ENCODE measurements around the gene PSMD12.
"Not testable (repeated sequence)": the region's sequence is repeated elsewhere in the genome, so short reads cannot be mapped to it uniquely, and the experiment has no call there.

Gene PSMD12

DNA sequence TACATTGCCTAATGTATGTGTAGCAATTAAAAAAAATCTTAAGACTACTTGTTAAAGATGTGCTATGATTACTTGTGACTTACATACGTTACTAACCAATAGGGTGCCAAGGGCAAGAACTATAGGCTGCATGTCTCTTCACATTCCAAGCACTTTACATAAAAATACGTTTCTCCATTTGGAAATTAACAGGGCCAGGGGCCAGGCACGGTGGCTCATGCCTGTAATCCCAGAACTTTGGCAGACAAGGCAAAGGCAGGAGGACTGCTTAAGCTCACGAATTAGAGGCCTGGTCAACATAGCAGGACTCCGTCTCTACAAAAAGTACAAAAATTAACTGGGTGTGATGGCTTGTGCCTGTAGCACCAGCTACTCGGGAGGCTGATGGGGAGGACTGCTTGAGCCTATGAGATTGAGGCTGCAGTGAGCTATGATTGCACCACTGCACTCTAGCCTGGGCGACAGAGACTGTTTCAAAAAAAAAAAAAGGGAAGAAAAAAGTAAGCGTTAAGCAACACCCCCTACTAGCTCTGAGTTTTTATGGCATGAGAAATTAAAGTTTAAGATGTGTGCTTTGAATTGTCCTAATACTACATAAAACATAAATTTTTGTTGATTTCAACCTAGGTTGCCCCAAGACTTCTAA is 12.3 kb downstream of the PSMD12 start:
- DNase-seq (ENCODE audit: low spot score) = no peak

- DNase-seq (ENCODE audit: low spot score) = no peak
These were observed 13.2 kb downstream of the PSMD12 start for GRCh38 chr17:67353161-67353560.

DNA sequence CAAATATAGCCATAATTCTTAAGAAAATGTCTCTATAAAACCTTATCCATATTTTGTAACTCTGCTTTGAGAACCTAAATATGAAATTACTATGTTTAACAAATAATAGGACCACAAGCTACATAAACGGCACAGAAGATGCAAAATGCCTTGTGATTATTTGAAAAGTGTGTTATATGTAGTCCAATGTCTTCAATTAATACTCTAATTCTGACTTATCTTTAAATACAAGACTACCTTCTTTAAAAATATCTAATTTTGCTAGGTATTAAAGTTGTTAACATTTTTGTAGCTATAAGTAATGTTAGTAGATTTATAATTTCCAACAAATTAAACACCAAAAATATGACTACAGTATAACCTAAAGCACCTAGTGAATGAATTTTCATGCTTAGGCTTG is 17.0 kb downstream of the PSMD12 start:
- no peak for DNase-seq (ENCODE audit: low spot score)

GRCh38 chr17:67347826-67348225 is 18.6 kb downstream of the PSMD12 start:
- no peak for DNase-seq (ENCODE audit: low spot score)

- no peak for DNase-seq (ENCODE audit: low spot score)
These were observed 23.1 kb downstream of the PSMD12 start for GRCh38 chr17:67343237-67343636.

DNA sequence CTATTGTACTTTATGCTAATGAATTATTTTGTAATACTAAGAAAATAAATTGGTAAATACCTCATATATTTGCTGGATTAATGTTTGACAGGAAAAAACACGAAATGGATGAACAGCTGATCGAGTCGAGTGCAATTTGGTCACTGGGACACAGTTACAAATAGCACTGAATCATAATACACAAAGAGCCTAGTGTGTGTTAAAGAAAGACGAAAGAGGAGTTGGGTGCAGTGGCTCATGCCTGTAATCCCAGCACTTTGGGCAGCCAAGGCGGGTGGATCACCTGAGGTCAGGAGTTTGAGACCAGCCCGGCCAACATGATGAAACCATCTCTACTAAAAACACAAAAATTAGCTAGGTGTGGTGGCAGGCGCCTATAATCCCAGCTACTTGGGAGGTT is 28.0 kb downstream of the PSMD12 start:
- not testable (repeated sequence) for DNase-seq (ENCODE audit: low spot score)

DNA sequence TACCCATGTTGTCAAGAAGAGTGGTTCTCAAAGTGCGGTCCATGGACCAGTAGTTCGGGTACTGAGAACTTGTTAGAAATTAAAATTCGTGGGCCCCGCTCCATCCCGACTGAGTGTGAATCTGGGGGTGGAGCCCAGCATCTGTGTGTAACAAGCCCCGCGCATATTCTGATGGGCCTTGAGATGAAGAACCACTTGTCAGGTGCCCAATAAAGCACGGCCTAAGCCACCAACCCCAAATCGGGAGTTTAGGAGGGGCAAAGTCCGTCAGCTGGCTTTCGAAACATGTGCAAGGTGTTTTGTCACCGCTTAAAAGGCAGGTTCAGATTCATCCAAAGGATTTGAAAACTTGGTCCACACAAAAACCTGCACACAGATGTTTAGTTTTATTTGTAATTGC is 29.5 kb downstream of the PSMD12 start:
- DNase-seq (ENCODE audit: low spot score) = no peak

- no peak for DNase-seq (ENCODE audit: low spot score)
These were observed 31.0 kb downstream of the PSMD12 start for GRCh38 chr17:67335245-67335835.

- DNase-seq (ENCODE audit: low spot score) = not testable (repeated sequence)
These were observed 34.2 kb downstream of the PSMD12 start for GRCh38 chr17:67332162-67332508.

DNA sequence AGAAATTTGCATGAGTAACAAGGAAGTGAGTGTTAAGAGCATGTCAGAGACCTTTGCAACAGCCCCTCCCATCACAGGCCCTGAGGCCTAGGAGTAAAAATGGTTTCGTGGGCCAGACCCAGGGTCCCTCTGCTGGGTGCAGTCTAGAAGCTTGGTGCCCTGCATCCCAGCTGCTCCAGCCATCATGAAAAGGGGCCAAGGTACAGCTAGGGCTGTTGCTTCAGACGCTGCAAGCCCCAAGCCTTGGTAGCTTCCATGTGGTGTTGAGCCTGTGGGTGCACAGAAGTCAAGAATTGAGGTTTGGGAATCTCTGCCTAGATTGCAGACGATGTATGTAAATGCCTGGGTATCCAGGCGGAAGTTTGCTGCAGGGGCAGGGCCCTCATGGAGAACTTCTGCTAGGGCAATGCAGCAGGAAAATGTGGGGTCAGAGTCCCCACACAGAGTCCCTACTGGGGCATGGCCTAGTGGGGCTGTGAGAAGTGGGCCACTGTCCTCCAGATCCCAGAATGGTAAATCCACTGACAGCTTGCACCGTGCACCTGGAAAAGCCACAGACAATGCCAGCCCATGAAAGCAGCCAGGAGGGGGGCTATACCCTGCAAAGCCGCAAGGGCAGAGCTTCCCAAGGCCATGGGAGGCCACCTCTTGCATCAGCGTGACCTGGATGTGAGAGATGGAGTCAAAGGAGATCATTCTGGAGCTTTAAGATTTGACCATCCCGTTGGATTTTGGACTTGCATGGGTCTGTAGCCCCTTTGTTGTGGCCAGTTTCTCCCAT is 34.8 kb downstream of the PSMD12 start:
- not testable (repeated sequence) for DNase-seq (ENCODE audit: low spot score)

GRCh38 chr17:67328026-67328425 is 38.4 kb downstream of the PSMD12 start:
- DNase-seq (ENCODE audit: low spot score) = no peak

DNA sequence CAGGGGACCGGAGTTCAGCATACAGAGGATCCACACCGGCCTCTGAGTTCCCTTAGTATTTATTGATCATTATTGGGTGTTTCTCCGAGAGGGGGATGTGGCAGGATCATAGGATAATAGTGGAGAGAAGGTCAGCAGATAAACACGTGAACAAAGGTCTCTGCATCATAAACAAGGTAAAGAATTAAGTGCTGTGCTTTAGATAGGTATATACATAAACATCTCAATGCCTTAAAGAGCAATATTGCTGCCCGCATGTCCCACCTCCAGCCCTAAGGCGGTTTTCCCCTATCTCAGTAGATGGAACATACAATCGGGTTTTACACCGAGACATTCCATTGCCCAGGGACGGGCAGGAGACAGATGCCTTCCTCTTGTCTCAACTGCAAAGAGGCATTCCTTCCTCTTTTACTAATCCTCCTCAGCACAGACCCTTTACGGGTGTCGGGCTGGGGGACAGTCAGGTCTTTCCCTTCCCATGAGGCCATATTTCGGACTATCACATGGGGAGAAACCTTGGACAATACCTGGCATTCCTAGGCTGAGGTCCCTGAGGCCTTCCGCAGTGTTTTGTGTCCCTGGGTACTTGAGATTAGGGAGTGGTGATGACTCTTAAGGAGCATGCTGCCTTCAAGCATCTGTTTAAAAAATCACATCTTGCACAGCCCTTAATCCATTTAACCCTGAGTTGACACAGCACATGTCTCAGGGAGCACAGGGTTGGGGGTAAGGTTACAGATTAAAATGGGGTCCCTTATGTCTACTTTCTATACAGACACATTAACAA is 39.2 kb downstream of the PSMD12 start:
- not testable (repeated sequence) for DNase-seq (ENCODE audit: low spot score)

GRCh38 chr17:67326440-67326839 is 39.9 kb downstream of the PSMD12 start:
- DNase-seq (ENCODE audit: low spot score) = no peak

- no peak for DNase-seq (ENCODE audit: low spot score)
These were observed 42.0 kb downstream of the PSMD12 start for GRCh38 chr17:67324330-67324729.

DNA sequence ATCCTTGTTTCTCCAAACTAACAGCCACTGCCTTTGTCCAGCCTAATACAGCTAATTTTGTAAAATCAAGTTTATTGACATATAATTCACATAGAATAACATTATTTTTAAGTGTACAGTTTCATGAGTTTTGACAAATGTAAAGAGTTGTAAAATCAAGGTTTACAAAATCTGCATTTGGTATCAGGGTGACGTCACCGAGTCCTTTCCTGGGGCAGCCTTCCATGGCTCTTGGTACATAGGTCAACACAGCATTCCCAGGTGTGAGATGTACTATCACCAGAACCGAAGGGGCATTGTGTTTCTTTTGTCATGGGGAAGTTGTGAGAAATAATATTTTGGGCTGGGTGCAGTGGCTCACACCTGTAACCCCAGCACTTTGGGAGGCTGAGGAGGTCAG is 42.9 kb downstream of the PSMD12 start:
- DNase-seq (ENCODE audit: low spot score) = no peak

DNA sequence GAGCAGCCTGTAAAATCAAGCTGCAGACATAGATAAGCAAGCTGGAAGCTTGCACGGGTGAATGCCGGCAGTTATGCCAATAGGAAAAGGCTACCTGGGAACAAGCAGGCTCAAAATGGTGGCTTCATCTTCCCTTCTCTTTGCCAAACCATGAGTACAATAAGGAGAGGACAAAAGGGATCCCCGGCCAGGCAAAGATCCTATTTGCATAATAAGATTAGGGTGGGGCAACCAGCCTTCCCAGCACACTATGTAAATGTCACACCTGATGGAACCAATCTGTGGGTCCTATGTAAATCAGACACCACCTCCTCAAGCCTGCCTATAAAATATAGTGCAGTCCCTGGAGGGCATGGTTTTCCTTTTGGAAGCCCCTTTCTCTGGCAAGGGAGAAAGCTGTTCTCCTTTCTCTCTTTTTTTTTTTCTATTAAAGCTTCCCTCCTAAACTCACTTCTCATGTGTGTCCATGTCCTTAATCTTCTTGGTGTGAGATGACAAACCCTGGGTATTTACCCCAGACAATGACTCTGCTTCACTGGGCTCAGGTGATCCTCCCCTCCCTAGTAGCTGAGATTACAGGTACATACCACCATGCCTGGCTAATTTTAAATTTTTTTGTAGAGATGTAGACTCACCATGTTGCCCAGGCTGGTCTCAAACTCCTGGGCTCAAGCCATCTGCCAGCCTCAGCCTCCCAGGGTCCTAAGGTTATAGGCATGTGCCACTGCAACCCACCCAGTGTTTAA is 44.2 kb downstream of the PSMD12 start:
- DNase-seq (ENCODE audit: low spot score) = no peak

DNA sequence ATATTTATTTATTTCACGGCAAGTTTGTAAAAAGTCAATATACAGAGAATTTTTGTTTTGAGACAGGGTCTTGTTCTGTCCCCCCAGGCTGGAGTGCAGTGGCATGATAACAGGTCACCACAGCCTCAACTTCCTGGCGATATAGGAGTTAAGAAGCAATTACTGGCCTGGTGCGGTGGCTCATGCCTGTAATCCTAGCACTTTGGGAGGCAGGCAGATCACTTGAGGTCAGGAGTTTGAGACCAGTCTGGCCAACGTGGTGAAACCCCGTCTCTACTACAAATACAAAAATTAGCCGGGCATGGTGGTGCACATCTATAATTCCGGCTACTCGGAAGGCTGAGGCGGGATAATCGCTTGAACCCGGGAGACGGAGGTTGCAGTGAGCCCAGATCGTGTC is 44.9 kb downstream of the PSMD12 start:
- DNase-seq (ENCODE audit: low spot score) = not testable (repeated sequence)

DNA sequence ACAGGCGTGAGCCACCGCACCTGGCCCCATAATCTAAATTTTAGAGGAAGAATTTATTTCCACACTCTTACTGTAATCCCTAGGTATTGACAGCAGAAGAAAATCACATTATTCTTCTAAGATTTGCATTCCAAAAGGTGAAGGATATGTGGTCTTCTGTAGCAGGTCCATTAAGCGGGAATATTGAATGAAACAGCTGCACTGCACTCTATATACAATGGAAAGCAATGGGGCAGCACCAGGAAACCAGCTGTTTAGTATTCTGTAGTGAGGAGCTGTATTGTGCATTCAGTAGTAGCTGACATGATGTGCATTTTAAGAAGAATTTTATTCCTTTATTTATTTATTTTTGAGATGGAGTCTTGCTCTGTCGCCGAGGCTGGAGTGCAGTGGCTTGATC is 49.6 kb downstream of the PSMD12 start:
- DNase-seq (ENCODE audit: low spot score) = no peak

GRCh38 chr17:67315865-67316264 is 50.5 kb downstream of the PSMD12 start:
- no peak for DNase-seq (ENCODE audit: low spot score)

- no peak for DNase-seq (ENCODE audit: low spot score)
These were observed 54.1 kb downstream of the PSMD12 start for GRCh38 chr17:67312265-67312664.

- DNase-seq (ENCODE audit: low spot score) = no peak
These were observed 54.8 kb downstream of the PSMD12 start for GRCh38 chr17:67311575-67311974.

- DNase-seq (ENCODE audit: low spot score) = no peak
These were observed 56.0 kb downstream of the PSMD12 start for GRCh38 chr17:67310406-67310805.
